Measurements from ENCODE around the gene RASA3. TPM values are rescaled to one million over a fixed set of nuclear protein-coding genes. Genes with fewer than 3 reads are reported as not detected.

The RASA3 gene
- total RNA-seq, 1 experiment from 2014 or later = 9.1 TPM

DNA sequence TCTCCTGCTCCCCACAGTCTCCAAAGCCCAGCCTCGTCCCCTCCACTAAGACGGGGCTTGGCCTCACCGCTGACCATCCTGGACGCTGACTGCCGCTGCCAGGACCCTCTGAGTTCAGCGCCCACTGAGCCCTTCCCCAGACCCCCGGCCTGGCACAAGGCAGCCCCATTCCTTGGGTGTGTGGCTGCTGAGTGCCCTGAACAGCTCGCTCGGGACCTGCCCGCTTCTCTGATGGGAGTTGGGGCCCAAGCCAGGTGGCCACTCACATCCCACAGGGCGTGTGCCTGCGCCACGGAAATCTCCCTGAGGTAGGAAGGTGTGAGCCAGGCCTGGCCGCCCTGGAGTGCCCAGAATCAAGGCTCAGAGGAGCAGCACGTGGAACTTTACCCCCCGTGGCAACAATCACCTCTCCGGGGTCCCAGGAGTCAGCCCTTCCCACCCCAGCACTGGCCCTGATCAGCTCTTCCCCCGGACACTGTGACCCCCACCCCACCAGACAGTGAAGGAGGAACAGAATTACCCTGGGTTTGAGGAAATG, 179.4 kb downstream of the RASA3 start:
- H3K27me3 ChIP-seq (ENCODE audit: low read length) = no peaks in the 10 kb centered on the region
- CTCF ChIA-PET = no interaction called here
- intact Hi-C loops (cut with micrococcal nuclease) = no loop called here

GRCh38 chr13:113952151-113952982, 180.1 kb downstream of the RASA3 start:
- H3K79me2 ChIP-seq (ENCODE audit: low read length) = no peaks in the 10 kb centered on the region
- ChIA-PET CTCF (no interaction called here), POLR2A (ENCODE audit: unreplicated experiment) (no interaction called here)
- H3K4me2 ChIP-seq (ENCODE audit: low read length) = no peak overlapping the region
- no peak overlapping the region for H2AFZ ChIP-seq (ENCODE audit: low read length)
- ATAC-seq (no peak), DNase-seq (no peak)
- no peak overlapping the region for H3K27ac ChIP-seq (ENCODE audit: low read length)
- H3K36me3 ChIP-seq (ENCODE audit: low read depth, low read length) = no peaks in the 10 kb centered on the region
- no peak for TF ChIP-seq EZH2 (IDR thresholded peaks at IDR 0.05; ENCODE audit: low read length, unreplicated experiment)
- TF ChIP-seq, protein P1, sequence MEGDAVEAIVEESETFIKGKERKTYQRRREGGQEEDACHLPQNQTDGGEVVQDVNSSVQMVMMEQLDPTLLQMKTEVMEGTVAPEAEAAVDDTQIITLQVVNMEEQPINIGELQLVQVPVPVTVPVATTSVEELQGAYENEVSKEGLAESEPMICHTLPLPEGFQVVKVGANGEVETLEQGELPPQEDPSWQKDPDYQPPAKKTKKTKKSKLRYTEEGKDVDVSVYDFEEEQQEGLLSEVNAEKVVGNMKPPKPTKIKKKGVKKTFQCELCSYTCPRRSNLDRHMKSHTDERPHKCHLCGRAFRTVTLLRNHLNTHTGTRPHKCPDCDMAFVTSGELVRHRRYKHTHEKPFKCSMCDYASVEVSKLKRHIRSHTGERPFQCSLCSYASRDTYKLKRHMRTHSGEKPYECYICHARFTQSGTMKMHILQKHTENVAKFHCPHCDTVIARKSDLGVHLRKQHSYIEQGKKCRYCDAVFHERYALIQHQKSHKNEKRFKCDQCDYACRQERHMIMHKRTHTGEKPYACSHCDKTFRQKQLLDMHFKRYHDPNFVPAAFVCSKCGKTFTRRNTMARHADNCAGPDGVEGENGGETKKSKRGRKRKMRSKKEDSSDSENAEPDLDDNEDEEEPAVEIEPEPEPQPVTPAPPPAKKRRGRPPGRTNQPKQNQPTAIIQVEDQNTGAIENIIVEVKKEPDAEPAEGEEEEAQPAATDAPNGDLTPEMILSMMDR (conservative IDR thresholded peaks at IDR 0.05; ENCODE audit: low read depth, low read length) = no peak
- no peak for TF ChIP-seq EZH2phosphoT487 (IDR thresholded peaks at IDR 0.05; ENCODE audit: borderline replicate concordance, low read length)
- no peaks in the 10 kb centered on the region for H3K9me2 ChIP-seq (replicated peaks; ENCODE audit: low read length)
- no peaks in the 10 kb centered on the region for H3K4me1 ChIP-seq (ENCODE audit: insufficient read depth, low read length)
- H3F3A ChIP-seq (ENCODE audit: low read length, unreplicated experiment) = no peaks in the 10 kb centered on the region
- no peaks in the 10 kb centered on the region for H3K27me3 ChIP-seq (ENCODE audit: low read length)
- H3K9ac ChIP-seq (ENCODE audit: low read length) = no peak overlapping the region
- no TSS peak for BruUV-seq (replicated peaks)
- intact Hi-C loops (cut with micrococcal nuclease) = no loop called here
- no peaks in the 10 kb centered on the region for H4K20me1 ChIP-seq (ENCODE audit: low read length)
- no peak overlapping the region for H3K4me3 ChIP-seq (ENCODE audit: low read length)
- no peaks in the 10 kb centered on the region for H3K9me3 ChIP-seq (ENCODE audit: low read length)

More for the DNA sequence above, 179.4 kb downstream of the RASA3 start:
- Histone ChIP-seq H3K9me2 (replicated peaks; ENCODE audit: low read length) (no peaks in the 10 kb centered on the region), H4K20me1 (ENCODE audit: low read length) (no peaks in the 10 kb centered on the region), H3K9me3 (ENCODE audit: low read length) (no peaks in the 10 kb centered on the region), H3K4me1 (ENCODE audit: insufficient read depth, low read length) (no peaks in the 10 kb centered on the region), H3K36me3 (ENCODE audit: low read depth, low read length) (no peaks in the 10 kb centered on the region), H3F3A (ENCODE audit: low read length, unreplicated experiment) (no peaks in the 10 kb centered on the region), H3K27ac (ENCODE audit: low read length) (no peak overlapping the region), H3K9ac (ENCODE audit: low read length) (no peak overlapping the region), H3K79me2 (ENCODE audit: low read length) (no peaks in the 10 kb centered on the region), H2AFZ (ENCODE audit: low read length) (no peak overlapping the region), H3K4me2 (ENCODE audit: low read length) (no peak overlapping the region), H3K4me3 (ENCODE audit: low read length) (no peak overlapping the region)
- TF ChIP-seq EZH2phosphoT487 (IDR thresholded peaks at IDR 0.05; ENCODE audit: borderline replicate concordance, low read length) (no peak), EZH2 (IDR thresholded peaks at IDR 0.05; ENCODE audit: low read length, unreplicated experiment) (no peak)
- TF ChIP-seq, protein P1 (conservative IDR thresholded peaks at IDR 0.05; ENCODE audit: low read depth, low read length) = no peak
- POLR2A ChIA-PET (ENCODE audit: unreplicated experiment) = interaction anchor here (0.6 kb wide), 1 partner anchor 207 kb away, joined by 6 read pairs; no protein-coding TSS in a partner anchor
- no TSS peak for BruUV-seq (replicated peaks)
- no peak for ATAC-seq
- DNase-seq = no peak
